Esophagus muscularis mucosa (tissue), 4 donors: ENCODE data around the gene CDON. TPM values are rescaled to one million over a fixed set of nuclear protein-coding genes. Genes with fewer than 3 reads are reported as not detected.

Experiments used
- DNase-seq: peaks from one replicate; pipeline ENCODE4 v3.0.0-alpha.2; 2017; ENCODE audit errors: extremely low spot score
- H3K27ac ChIP-seq, 4 donors: fragments of 200-600 bp; sonication (generic); replicated peaks in 1 of 4; 1 replicate in 3 of 4; 2 replicates in 1 of 4; pipeline ENCODE4 v1.5.1; 2016 to 2019; ENCODE audit warnings: mild to moderate bottlenecking in 1 of 4
- H3K27me3 ChIP-seq, 4 donors: fragments of 200-600 bp; sonication (generic); one replicate each; pipeline versions ENCODE4 v1.5.1 to v1.6.0; 2016 to 2019
- H3K36me3 ChIP-seq, 4 donors: fragments of 200-600 bp; sonication (generic); one replicate each; pipeline ENCODE4 v1.5.1; 2016 to 2019
- H3K4me1 ChIP-seq, 4 donors: fragments of 200-600 bp; sonication (generic); one replicate each; pipeline ENCODE4 v1.5.1; 2016 to 2019
- H3K4me3 ChIP-seq, 4 donors: fragments of 200-600 bp; sonication (generic); 1 replicate in 2 of 4; 2 replicates in 2 of 4; pipeline ENCODE4 v1.5.1; 2016 to 2019; ENCODE audit warnings: mild to moderate bottlenecking in 4 of 4, moderate library complexity in 1 of 4
- H3K9me3 ChIP-seq, 4 donors: fragments of 200-600 bp; sonication (generic); 1 replicate in 3 of 4; 2 replicates in 1 of 4; pipeline ENCODE4 v1.5.1; 2016 to 2019
- EP300 ChIP-seq: sonication (generic); formaldehyde crosslinking; IDR thresholded peaks from one replicate; pipeline ENCODE4 v1.6.1; 2017; ENCODE audit warnings: antibody characterized with exemption
- POLR2A ChIP-seq: fragments of 450-650 bp; IDR thresholded peaks from one replicate; pipeline ENCODE4 v1.6.1; 2017; ENCODE audit warnings: antibody characterized with exemption, moderate library complexity, mild to moderate bottlenecking, low read depth
- POLR2AphosphoS5 ChIP-seq, 2 donors: sonication (generic); formaldehyde crosslinking; IDR thresholded peaks; one replicate each; pipeline ENCODE4 v1.6.1; 2017; ENCODE audit warnings: antibody characterized with exemption in 2 of 2
- WGBS: methylation state at CpG from one replicate; pipeline ENCODE4 v1.1.5; 2018; 5-methylcytosine and 5-hydroxymethylcytosine counted together
- intact Hi-C: fragments of 100-400 bp; cut with DNase I; formaldehyde crosslinking; loops from one replicate; pipeline ENCODE4 v1.15.1; 2023
- total RNA-seq, 4 donors: library from RNA; depleted of rRNA; stranded (reverse); fragments of >200 nt; gene quantifications; one replicate each; pipeline versions ENCODE4 v1.1.0 to v1.2.1, GENCODE V29; 2016
- TF ChIP-seq, protein P1 (sequence below), 3 experiments: fragments of 200-600 bp in 2 of 3; fragments of 450-650 bp in 1 of 3; sonication (generic) in 2 of 3; IDR thresholded peaks; one replicate each; pipeline ENCODE4 v1.5.1; 2017 to 2019; ENCODE audit warnings: antibody characterized with exemption in 3 of 3, mild to moderate bottlenecking in 2 of 3, moderate library complexity in 1 of 3

The CDON gene
- total RNA-seq, 4 donors from 2014 or later = 16.6 to 42.7 (median 28.1) TPM

- Histone ChIP-seq H3K36me3 (no peaks in the 10 kb centered on the region), H3K9me3 (no peaks in the 10 kb centered on the region), H3K27ac (no peak overlapping the region), H3K4me1 (peaks cover 0 to 9% (median 4%) of the 10 kb centered on the region in 4 donors), H3K4me3 (no peak overlapping the region), H3K27me3 (no peaks in the 10 kb centered on the region)
- TF ChIP-seq, protein P1, sequence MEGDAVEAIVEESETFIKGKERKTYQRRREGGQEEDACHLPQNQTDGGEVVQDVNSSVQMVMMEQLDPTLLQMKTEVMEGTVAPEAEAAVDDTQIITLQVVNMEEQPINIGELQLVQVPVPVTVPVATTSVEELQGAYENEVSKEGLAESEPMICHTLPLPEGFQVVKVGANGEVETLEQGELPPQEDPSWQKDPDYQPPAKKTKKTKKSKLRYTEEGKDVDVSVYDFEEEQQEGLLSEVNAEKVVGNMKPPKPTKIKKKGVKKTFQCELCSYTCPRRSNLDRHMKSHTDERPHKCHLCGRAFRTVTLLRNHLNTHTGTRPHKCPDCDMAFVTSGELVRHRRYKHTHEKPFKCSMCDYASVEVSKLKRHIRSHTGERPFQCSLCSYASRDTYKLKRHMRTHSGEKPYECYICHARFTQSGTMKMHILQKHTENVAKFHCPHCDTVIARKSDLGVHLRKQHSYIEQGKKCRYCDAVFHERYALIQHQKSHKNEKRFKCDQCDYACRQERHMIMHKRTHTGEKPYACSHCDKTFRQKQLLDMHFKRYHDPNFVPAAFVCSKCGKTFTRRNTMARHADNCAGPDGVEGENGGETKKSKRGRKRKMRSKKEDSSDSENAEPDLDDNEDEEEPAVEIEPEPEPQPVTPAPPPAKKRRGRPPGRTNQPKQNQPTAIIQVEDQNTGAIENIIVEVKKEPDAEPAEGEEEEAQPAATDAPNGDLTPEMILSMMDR (IDR thresholded peaks at IDR 0.05) = no peak
- TF ChIP-seq EP300 (no peak), POLR2A (no peak), POLR2AphosphoS5 (IDR thresholded peaks at IDR 0.05) (no peak)
- intact Hi-C loops = no loop called here
- WGBS = 86% methylated on average over 7 of the region's 9 CpGs
- no peak for DNase-seq
Measured at GRCh38 chr11:125932301-125932700, 130.4 kb downstream of the CDON start.

DNA sequence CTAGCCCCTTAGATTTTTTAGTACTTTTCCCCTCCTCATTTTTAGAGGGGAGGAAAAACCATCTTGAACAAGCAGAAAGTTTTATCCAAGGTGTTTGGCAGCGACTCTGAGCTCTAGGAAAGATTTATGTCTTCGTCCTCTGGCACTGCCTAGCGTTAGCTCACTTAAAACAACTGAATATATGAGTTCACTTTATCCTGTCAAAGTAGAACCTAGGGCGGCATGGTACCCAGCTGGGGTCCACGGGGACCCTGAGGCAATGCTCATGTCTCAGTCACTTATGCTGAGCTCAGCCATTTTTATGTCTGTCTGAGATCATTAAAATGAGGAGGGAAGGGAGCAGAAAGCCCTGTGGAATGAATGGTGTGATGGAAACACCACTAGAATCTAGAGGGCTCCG is 131.0 kb downstream of the CDON start:
- intact Hi-C loops = no loop called here
- H3K4me1 ChIP-seq = peaks cover 0 to 9% (median 4%) of the 10 kb centered on the region in 4 donors
- H3K4me3 ChIP-seq = no peak overlapping the region
- no peaks in the 10 kb centered on the region for H3K36me3 ChIP-seq
- no peak for DNase-seq
- H3K27ac ChIP-seq = no peak overlapping the region
- no peaks in the 10 kb centered on the region for H3K9me3 ChIP-seq
- 69% methylated on average over 4 of the region's 6 CpGs for WGBS
- H3K27me3 ChIP-seq = no peaks in the 10 kb centered on the region
- TF ChIP-seq POLR2AphosphoS5 (IDR thresholded peaks at IDR 0.05) (no peak), EP300 (no peak), POLR2A (no peak)
- TF ChIP-seq, protein P1 (IDR thresholded peaks at IDR 0.05) = no peak

DNA sequence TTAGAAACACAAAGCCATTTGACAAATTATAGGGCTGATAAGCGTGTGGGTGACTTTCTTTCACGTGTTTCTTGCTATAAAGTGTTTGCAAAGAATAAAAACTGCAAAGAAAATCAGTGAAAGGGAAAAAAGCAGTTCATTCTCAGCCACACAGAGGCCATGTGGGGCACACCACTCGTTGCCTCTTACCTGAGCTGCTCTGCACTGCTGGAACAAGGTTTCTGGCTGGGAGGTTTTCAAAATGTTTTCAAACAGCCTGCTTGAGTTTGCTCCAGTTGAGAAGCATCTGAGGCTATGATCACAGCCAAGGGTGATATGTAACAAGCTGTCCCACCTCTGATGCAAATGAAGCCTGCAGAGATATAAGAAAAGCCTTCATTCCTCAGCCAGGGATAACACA is 131.6 kb downstream of the CDON start:
- WGBS = 68% methylated on average over 3 of the region's 3 CpGs
- TF ChIP-seq POLR2A = no peak
- TF ChIP-seq POLR2AphosphoS5 (IDR thresholded peaks at IDR 0.05) = no peak
- H3K4me1 ChIP-seq = peaks cover 0 to 9% (median 4%) of the 10 kb centered on the region in 4 donors
- no peaks in the 10 kb centered on the region for H3K9me3 ChIP-seq
- DNase-seq = no peak
- no peaks in the 10 kb centered on the region for H3K36me3 ChIP-seq
- intact Hi-C loops = no loop called here
- no peak overlapping the region for H3K27ac ChIP-seq
- H3K4me3 ChIP-seq = no peak overlapping the region
- H3K27me3 ChIP-seq = no peaks in the 10 kb centered on the region

DNA sequence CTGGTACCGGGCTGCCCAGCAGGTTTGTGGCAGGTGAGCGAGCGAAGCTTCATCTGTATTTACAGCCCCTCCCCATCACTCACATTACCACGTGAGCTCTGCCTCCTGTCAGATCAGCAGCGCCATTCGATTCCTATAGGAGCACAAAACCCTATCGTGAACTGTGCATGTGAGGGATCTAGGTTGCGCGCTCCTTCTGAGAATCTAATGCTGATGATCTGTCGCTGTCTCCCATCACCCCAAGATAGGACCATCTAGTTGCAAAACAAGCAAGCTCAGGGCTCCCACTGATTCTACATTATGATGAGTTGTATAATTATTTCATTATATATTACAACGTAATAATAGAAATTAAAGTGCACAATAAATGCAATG is 132.6 kb downstream of the CDON start:
- no peak for DNase-seq
- Histone ChIP-seq H3K27ac (no peak overlapping the region), H3K9me3 (no peaks in the 10 kb centered on the region), H3K36me3 (no peaks in the 10 kb centered on the region), H3K4me1 (peaks cover 0 to 16% (median 7%) of the 10 kb centered on the region in 4 donors), H3K4me3 (no peak overlapping the region), H3K27me3 (no peaks in the 10 kb centered on the region)
- intact Hi-C loops = no loop called here
- TF ChIP-seq, protein P1 (IDR thresholded peaks at IDR 0.05) = no peak
- TF ChIP-seq EP300 (no peak), POLR2AphosphoS5 (IDR thresholded peaks at IDR 0.05) (no peak), POLR2A (no peak)
- 91% methylated on average over 11 of the region's 11 CpGs for WGBS

GRCh38 chr11:125929445-125930075 is 133.1 kb downstream of the CDON start:
- WGBS = 92% methylated on average over 7 of the region's 9 CpGs
- Histone ChIP-seq H3K36me3 (no peaks in the 10 kb centered on the region), H3K4me1 (peaks cover 0 to 16% (median 7%) of the 10 kb centered on the region in 4 donors), H3K4me3 (no peak overlapping the region), H3K27ac (no peak overlapping the region), H3K27me3 (no peaks in the 10 kb centered on the region), H3K9me3 (no peaks in the 10 kb centered on the region)
- no peak for TF ChIP-seq POLR2AphosphoS5 (IDR thresholded peaks at IDR 0.05)
- no peak for TF ChIP-seq POLR2A
- TF ChIP-seq, protein P1 (IDR thresholded peaks at IDR 0.05) = no peak
- no peak for TF ChIP-seq EP300
- intact Hi-C loops = no loop called here
- no peak for DNase-seq
